Measurements from ENCODE around the gene NPTN. TPM values are rescaled to one million over a fixed set of nuclear protein-coding genes. Genes with fewer than 3 reads are reported as not detected.

The NPTN gene
- polyA plus RNA-seq, 2 of the 4 experiments (the other 2 are of a cell fraction): 150 to 201 TPM

DNA sequence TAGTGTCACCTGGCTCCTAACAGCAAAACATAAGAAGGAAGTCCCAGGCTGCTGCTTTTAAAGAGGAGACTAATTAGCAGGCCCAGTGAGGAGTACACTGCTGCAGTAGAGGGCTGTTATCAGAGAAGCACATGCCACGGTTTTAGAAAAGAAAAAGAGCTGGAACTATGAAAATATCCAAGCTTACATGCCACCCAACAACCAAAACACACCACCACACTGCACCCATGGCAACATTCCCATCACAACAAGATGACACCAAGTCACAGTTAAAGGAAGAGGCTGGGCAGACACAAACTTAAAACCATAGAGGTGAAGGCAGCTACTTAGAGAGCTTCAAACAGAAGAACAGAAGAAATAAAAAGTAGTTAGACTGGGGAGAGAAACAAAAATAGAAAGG lies 37.0 kb downstream of the NPTN start (continued):
- no peak for TF ChIP-seq MAZ (IDR thresholded peaks at IDR 0.05; ENCODE audit: borderline replicate concordance, low read depth, low read length)
- TF ChIP-seq KDM5A (IDR thresholded peaks at IDR 0.05): no peak
- no peak for TF ChIP-seq HEYL (CRISPR knock-in tag; IDR thresholded peaks at IDR 0.05)
- TF ChIP-seq CHD4 (IDR thresholded peaks at IDR 0.05; ENCODE audit: borderline replicate concordance): no peak

DNA sequence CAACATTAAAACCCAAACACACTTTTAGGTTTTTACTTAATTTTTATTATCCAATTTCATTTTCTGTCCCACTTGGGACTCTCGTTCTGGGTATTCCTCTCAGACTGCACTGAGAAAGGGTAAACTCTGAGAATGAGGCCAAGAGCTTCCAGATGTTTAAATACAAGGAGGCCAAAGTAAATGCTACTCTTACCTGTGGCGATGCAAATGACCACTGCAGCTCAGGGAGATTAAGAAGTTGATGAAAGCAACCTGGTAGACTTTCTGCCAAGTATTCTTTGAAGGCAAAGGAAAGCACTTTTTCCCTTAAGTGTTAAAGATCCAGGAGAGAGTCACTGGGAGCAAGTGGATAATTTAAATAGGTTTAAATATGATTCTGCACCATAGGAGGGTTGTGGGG lies 39.1 kb downstream of the NPTN start:
- CTCF ChIA-PET: interaction anchor here (0.7 to 7.0 kb wide), 4 partner anchors 10 to 282 kb away, joined by 3 to 51 read pairs (median 4); partner anchors contain the start of gene NPTN
- H3K27ac ChIP-seq: no peak overlapping the region
- POLR2A ChIA-PET: no interaction called here
- TF ChIP-seq, protein P1, sequence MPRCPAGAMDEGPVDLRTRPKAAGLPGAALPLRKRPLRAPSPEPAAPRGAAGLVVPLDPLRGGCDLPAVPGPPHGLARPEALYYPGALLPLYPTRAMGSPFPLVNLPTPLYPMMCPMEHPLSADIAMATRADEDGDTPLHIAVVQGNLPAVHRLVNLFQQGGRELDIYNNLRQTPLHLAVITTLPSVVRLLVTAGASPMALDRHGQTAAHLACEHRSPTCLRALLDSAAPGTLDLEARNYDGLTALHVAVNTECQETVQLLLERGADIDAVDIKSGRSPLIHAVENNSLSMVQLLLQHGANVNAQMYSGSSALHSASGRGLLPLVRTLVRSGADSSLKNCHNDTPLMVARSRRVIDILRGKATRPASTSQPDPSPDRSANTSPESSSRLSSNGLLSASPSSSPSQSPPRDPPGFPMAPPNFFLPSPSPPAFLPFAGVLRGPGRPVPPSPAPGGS (IDR thresholded peaks at IDR 0.05): no peak
- 97% methylated on average over 2 of the region's 2 CpGs for WGBS (ENCODE audit: missing lambda C conversion rate)
- no peak for FAIRE-seq
- H3K4me2 ChIP-seq: no peak overlapping the region
- no peak overlapping the region for H3K4me3 ChIP-seq
- ATAC-seq: no peak
- H3K4me1 ChIP-seq: no peaks in the 10 kb centered on the region
- no peaks in the 10 kb centered on the region for H3K9me3 ChIP-seq
- no peak for DNase-seq (ENCODE audit: low read depth in 1 of 2, low spot score in 1 of 2)

DNA sequence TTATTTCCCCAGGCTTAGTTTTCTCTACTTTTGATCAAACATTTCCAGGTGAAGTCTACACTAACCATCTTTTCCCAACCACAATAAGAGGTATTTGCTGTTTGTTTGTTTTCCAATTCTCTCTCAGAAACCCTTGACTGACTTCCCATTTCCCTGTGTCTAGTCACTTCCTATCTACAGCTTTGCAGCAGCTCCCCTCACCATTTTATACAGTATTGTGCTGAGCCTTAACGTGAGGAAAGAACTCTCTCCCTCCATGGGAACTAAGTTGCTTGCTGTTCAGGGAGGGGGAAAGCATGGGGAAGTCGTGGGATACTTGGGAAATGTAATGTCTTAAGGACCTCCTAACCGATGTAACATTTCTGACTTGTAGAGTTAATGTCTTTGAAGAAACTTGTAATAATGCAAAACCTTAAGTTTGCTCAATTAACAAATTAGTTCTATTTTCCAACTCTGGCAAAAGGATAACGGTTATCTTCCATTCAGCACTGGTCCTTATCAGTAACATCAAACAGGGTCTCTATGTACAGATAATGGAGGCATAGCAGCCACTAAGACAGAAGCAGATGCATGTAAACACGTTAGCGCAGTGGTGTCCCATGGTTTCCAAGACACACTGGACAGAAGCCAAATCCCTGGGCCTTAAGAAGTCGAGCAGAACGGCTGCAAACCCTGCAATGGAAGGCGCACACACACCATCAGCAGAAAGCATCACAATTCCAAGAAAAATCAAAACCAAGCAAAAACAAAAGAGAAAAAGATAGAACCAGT lies 39.7 kb downstream of the NPTN start:
- Histone ChIP-seq H3K4me1 (no peaks in the 10 kb centered on the region), H3K9me3 (no peaks in the 10 kb centered on the region), H3K27ac (no peak overlapping the region), H3K4me2 (no peak overlapping the region), H3K4me3 (no peak overlapping the region)
- ATAC-seq (no peak), FAIRE-seq (no peak), DNase-seq (ENCODE audit: low read depth in 1 of 2, low spot score in 1 of 2) (no peak)
- no peak for TF ChIP-seq JUN (IDR thresholded peaks at IDR 0.05)
- no peak for TF ChIP-seq SREBF2 (IDR thresholded peaks at IDR 0.05)
- TF ChIP-seq POLR2AphosphoS2 (conservative IDR thresholded peaks at IDR 0.05; ENCODE audit: low read length): no peak
- TF ChIP-seq KDM5A (IDR thresholded peaks at IDR 0.05): no peak
- no peak for TF ChIP-seq SMC3 (IDR thresholded peaks at IDR 0.05)
- TF ChIP-seq, protein P2, sequence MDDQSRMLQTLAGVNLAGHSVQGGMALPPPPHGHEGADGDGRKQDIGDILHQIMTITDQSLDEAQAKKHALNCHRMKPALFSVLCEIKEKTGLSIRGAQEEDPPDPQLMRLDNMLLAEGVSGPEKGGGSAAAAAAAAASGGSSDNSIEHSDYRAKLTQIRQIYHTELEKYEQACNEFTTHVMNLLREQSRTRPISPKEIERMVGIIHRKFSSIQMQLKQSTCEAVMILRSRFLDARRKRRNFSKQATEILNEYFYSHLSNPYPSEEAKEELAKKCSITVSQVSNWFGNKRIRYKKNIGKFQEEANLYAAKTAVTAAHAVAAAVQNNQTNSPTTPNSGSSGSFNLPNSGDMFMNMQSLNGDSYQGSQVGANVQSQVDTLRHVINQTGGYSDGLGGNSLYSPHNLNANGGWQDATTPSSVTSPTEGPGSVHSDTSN (IDR thresholded peaks at IDR 0.05): no peak
- TF ChIP-seq, protein P3, sequence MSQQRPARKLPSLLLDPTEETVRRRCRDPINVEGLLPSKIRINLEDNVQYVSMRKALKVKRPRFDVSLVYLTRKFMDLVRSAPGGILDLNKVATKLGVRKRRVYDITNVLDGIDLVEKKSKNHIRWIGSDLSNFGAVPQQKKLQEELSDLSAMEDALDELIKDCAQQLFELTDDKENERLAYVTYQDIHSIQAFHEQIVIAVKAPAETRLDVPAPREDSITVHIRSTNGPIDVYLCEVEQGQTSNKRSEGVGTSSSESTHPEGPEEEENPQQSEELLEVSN (IDR thresholded peaks at IDR 0.05; ENCODE audit: borderline replicate concordance, low read depth): no peak
- no peak for TF ChIP-seq TP53 (CRISPR knock-in tag; IDR thresholded peaks at IDR 0.05)
- TF ChIP-seq RNF2 (IDR thresholded peaks at IDR 0.05; ENCODE audit: borderline replicate concordance, low read depth): no peak
- TF ChIP-seq NR3C1 (IDR thresholded peaks at IDR 0.05): no peak
- no peak for TF ChIP-seq CBX2 (IDR thresholded peaks at IDR 0.05; ENCODE audit: borderline replicate concordance, low read depth)
- no peak for TF ChIP-seq ZC3H11A (IDR thresholded peaks at IDR 0.05)
- no peak for TF ChIP-seq ZSCAN20 (CRISPR knock-in tag; IDR thresholded peaks at IDR 0.05)
- TF ChIP-seq, protein P1 (IDR thresholded peaks at IDR 0.05): no peak
- TF ChIP-seq, protein P4, sequence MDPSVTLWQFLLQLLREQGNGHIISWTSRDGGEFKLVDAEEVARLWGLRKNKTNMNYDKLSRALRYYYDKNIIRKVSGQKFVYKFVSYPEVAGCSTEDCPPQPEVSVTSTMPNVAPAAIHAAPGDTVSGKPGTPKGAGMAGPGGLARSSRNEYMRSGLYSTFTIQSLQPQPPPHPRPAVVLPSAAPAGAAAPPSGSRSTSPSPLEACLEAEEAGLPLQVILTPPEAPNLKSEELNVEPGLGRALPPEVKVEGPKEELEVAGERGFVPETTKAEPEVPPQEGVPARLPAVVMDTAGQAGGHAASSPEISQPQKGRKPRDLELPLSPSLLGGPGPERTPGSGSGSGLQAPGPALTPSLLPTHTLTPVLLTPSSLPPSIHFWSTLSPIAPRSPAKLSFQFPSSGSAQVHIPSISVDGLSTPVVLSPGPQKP (IDR thresholded peaks at IDR 0.05; ENCODE audit: low read depth, low read length): no peak
- TF ChIP-seq ZFP36 (IDR thresholded peaks at IDR 0.05; ENCODE audit: borderline replicate concordance, partially characterized antibody): no peak
- POLR2A ChIA-PET: no interaction called here
- 91% methylated on average over 9 of the region's 9 CpGs for WGBS (ENCODE audit: missing lambda C conversion rate)
- CTCF ChIA-PET: interaction anchor here (0.9 to 7.0 kb wide), 5 partner anchors 10 to 281 kb away, joined by 3 to 51 read pairs (median 4); partner anchors contain the start of gene NPTN

Data from A549 (cell line).